T-cell (primary cell): Measurements from ENCODE around the gene FIBCD1. TPM values are rescaled to one million over a fixed set of nuclear protein-coding genes. Genes with fewer than 3 reads are reported as not detected.

ENCODE experiments used
- ATAC-seq, 4 experiments: fragments of 200-7000 bp in 3 of 4; fragments of 150-1000 bp in 1 of 4; cut with Tn5 transposase; replicated peaks in 1 of 4; 1 replicate in 3 of 4; 2 replicates in 1 of 4; pipeline ENCODE4 v1.10.0; 2021; ENCODE audit warnings: moderate library complexity in 3 of 4, mild to moderate bottlenecking in 2 of 4, moderate number of reproducible peaks in 1 of 4
- CTCF ChIA-PET, 2 donors: fragments of 300-600 bp; sonication (Branson Sonifier 250); formaldehyde crosslinking; loops; one replicate each; lab custom pipeline; 2022; ENCODE audit warnings: antibody characterized with exemption in 2 of 2; lab: Charles Lee
- POLR2A ChIA-PET, 2 donors: fragments of 300-600 bp; sonication (Branson Sonifier 250); formaldehyde crosslinking; loops; one replicate each; lab custom pipeline; 2022; ENCODE audit warnings: antibody characterized with exemption in 2 of 2; lab: Charles Lee
- DNase-seq, 35 experiments: peaks; one replicate each; pipeline versions ENCODE4 v3.0.0 to v3.0.0-alpha.2; 2013 to 2023
- H3K27ac ChIP-seq: one replicate; pipeline ENCODE4 v1.5.1; 2013; ENCODE audit warnings: low read length
- H3K27me3 ChIP-seq, 2 experiments: replicated peaks in 1 of 2; 1 replicate in 1 of 2; 2 replicates in 1 of 2; pipeline versions ENCODE4 v1.6.1 to v1.7.0; 2013; ENCODE audit warnings: low read length in 1 of 2, mixed read lengths in 1 of 2; ENCODE audit not compliant: control insufficient read depth in 2 of 2, insufficient read depth in 2 of 2; ENCODE audit errors: extremely low read depth in 1 of 2
- H3K36me3 ChIP-seq, 2 donors: 1 replicate in 1 of 2; 2 replicates in 1 of 2; pipeline versions ENCODE4 v1.6.1 to v1.7.0; 2013; ENCODE audit warnings: low read length in 1 of 2; ENCODE audit not compliant: control insufficient read depth in 2 of 2, insufficient read depth in 1 of 2; ENCODE audit errors: extremely low read depth in 1 of 2
- H3K4me1 ChIP-seq, 2 experiments: 1 replicate in 1 of 2; 2 replicates in 1 of 2; pipeline versions ENCODE4 v1.6.1 to v1.7.0; 2013; ENCODE audit warnings: low read length in 2 of 2, mixed read lengths in 1 of 2; ENCODE audit not compliant: insufficient read depth in 2 of 2, control insufficient read depth in 1 of 2; ENCODE audit errors: extremely low read depth in 1 of 2
- H3K4me3 ChIP-seq, 2 donors: 1 replicate in 1 of 2; 2 replicates in 1 of 2; pipeline versions ENCODE4 v1.5.1 to v1.7.0; 2013; ENCODE audit warnings: mild to moderate bottlenecking in 2 of 2, low read length in 1 of 2, moderate library complexity in 1 of 2; ENCODE audit not compliant: control insufficient read depth in 1 of 2; ENCODE audit errors: extremely low read depth in 1 of 2
- H3K9me3 ChIP-seq: 2 replicates; pipeline ENCODE4 v1.7.0; 2013
- H3K27ac Mint-ChIP-seq, 2 donors: one replicate each; pipeline ENCODE4 v1.8.0; 2020 to 2021; ENCODE audit warnings: mild to moderate bottlenecking in 2 of 2, mixed read lengths in 2 of 2
- H3K27me3 Mint-ChIP-seq, 2 donors: one replicate each; pipeline ENCODE4 v1.8.0; 2021 to 2022; ENCODE audit warnings: mixed read lengths in 2 of 2
- H3K36me3 Mint-ChIP-seq: one replicate; pipeline ENCODE4 v1.8.0; 2021; ENCODE audit warnings: mixed read lengths
- H3K4me1 Mint-ChIP-seq, 3 donors: one replicate each; pipeline ENCODE4 v1.8.0; 2020 to 2022; ENCODE audit warnings: mixed read lengths in 3 of 3, mild to moderate bottlenecking in 1 of 3
- H3K4me3 Mint-ChIP-seq, 3 donors: one replicate each; pipeline ENCODE4 v1.8.0; 2020 to 2022; ENCODE audit warnings: mild to moderate bottlenecking in 3 of 3, mixed read lengths in 3 of 3, moderate library complexity in 3 of 3
- H3K9me3 Mint-ChIP-seq, 3 donors: one replicate each; pipeline ENCODE4 v1.8.0; 2020 to 2022; ENCODE audit warnings: mixed read lengths in 3 of 3
- WGBS: methylation state at CpG from one replicate; pipeline ENCODE4 v1.1.5; 2013; ENCODE audit warnings: missing lambda C conversion rate; ENCODE audit not compliant: insufficient coverage; 5-methylcytosine and 5-hydroxymethylcytosine counted together
- total RNA-seq, 35 experiments: library from RNA in 6 of 35; stranded (reverse) in 6 of 35; fragments of 120-200 nt in 1 of 35; gene quantifications; one replicate each; pipeline versions ENCODE4 v1.2.1 to v1.2.4 and lab custom pipeline; 2013 to 2026

The FIBCD1 gene
- total RNA-seq, 5 donors from 2014 or later (not counting 1 experiment from before 2014, with no cell fraction given) = not detected

GRCh38 chr9:130872508-130872907, 66.5 kb downstream of the FIBCD1 start:
- peaks cover 50% of the 10 kb centered on the region for H3K36me3 Mint-ChIP-seq
- Histone ChIP-seq H3K9me3 (no peaks in the 10 kb centered on the region), H3K4me3 (no peak overlapping the region), H3K27me3 (no peaks in the 10 kb centered on the region), H3K27ac (no peak overlapping the region), H3K4me1 (no peaks in the 10 kb centered on the region), H3K36me3 (peaks cover 0 to 41% of the 10 kb centered on the region in 2 donors)
- H3K9me3 Mint-ChIP-seq = no peaks in the 10 kb centered on the region
- ATAC-seq (no peak), DNase-seq (no peak)
- no peak overlapping the region for H3K27ac Mint-ChIP-seq
- H3K4me3 Mint-ChIP-seq = no peak overlapping the region
- ChIA-PET CTCF (no interaction called here), POLR2A (no interaction called here)
- H3K27me3 Mint-ChIP-seq = no peaks in the 10 kb centered on the region
- H3K4me1 Mint-ChIP-seq = no peaks in the 10 kb centered on the region
- 97% methylated on average over 8 of the region's 9 CpGs for WGBS

GRCh38 chr9:130872093-130872492, 67.0 kb downstream of the FIBCD1 start:
- Mint-ChIP-seq H3K27ac (no peak overlapping the region), H3K4me3 (no peak overlapping the region), H3K27me3 (no peaks in the 10 kb centered on the region), H3K9me3 (no peaks in the 10 kb centered on the region), H3K36me3 (peaks cover 47% of the 10 kb centered on the region), H3K4me1 (no peaks in the 10 kb centered on the region)
- Histone ChIP-seq H3K27me3 (no peaks in the 10 kb centered on the region), H3K4me3 (no peak overlapping the region), H3K9me3 (no peaks in the 10 kb centered on the region), H3K36me3 (peaks cover 0 to 41% of the 10 kb centered on the region in 2 donors), H3K27ac (no peak overlapping the region), H3K4me1 (no peaks in the 10 kb centered on the region)
- CTCF ChIA-PET = no interaction called here
- POLR2A ChIA-PET = no interaction called here
- no peak for ATAC-seq
- 90% methylated on average over 13 of the region's 15 CpGs for WGBS
- DNase-seq = no peak

- Histone ChIP-seq H3K4me1 (no peaks in the 10 kb centered on the region), H3K4me3 (no peak overlapping the region), H3K27ac (no peak overlapping the region), H3K36me3 (peaks cover 0 to 41% of the 10 kb centered on the region in 2 donors), H3K9me3 (no peaks in the 10 kb centered on the region), H3K27me3 (no peaks in the 10 kb centered on the region)
- CTCF ChIA-PET = interaction anchor here in 1 of 2 donors (0.5 kb wide), 1 partner anchor 145 kb away, joined by 3 read pairs; no protein-coding TSS in a partner anchor
- DNase-seq = no peak
- WGBS = 89% methylated on average over 8 of the region's 10 CpGs
- Mint-ChIP-seq H3K36me3 (peaks cover 45% of the 10 kb centered on the region), H3K27ac (no peak overlapping the region), H3K27me3 (no peaks in the 10 kb centered on the region), H3K4me3 (no peak overlapping the region), H3K9me3 (no peaks in the 10 kb centered on the region), H3K4me1 (no peaks in the 10 kb centered on the region)
- ATAC-seq = no peak
- POLR2A ChIA-PET = no interaction called here
Observed at GRCh38 chr9:130871395-130872062, 67.5 kb downstream of the FIBCD1 start.

GRCh38 chr9:130870491-130871381, 68.3 kb downstream of the FIBCD1 start:
- Mint-ChIP-seq H3K36me3 (peaks cover 41% of the 10 kb centered on the region), H3K27me3 (no peaks in the 10 kb centered on the region), H3K4me1 (peaks cover 0 to 2% (median 0%) of the 10 kb centered on the region in 3 donors), H3K9me3 (no peaks in the 10 kb centered on the region), H3K27ac (no peak overlapping the region), H3K4me3 (no peak overlapping the region)
- H3K27ac ChIP-seq = no peak overlapping the region
- no peak for DNase-seq
- POLR2A ChIA-PET = no interaction called here
- no peaks in the 10 kb centered on the region for H3K27me3 ChIP-seq
- no peak for ATAC-seq
- CTCF ChIA-PET = interaction anchor here in 1 of 2 donors (0.5 to 1.1 kb wide), 2 partner anchors 141 to 144 kb away, joined by 3 read pairs; no protein-coding TSS in a partner anchor
- H3K4me3 ChIP-seq = no peak overlapping the region
- no peaks in the 10 kb centered on the region for H3K9me3 ChIP-seq
- no peaks in the 10 kb centered on the region for H3K4me1 ChIP-seq
- peaks cover 0 to 41% of the 10 kb centered on the region in 2 donors for H3K36me3 ChIP-seq
- WGBS = 96% methylated on average over 13 of the region's 17 CpGs

DNA sequence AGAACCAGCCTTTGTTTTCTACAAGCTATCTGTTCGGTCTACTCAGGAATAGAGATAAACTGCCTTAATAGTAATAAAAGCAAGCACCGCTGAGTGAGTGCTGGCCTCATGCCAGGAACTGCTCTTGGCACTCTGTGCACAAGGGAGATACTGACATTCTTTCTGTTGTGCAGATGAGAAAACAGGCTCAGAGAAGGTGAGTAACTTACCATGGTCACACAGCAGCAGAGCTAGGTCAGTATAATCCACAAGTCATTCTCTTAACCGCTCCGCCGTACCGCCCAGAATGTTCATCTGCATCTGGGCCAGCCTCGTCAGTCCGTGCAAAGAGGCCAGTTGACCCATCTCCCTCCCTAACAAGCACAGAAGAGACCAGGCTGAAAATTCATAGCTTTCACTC, 69.8 kb downstream of the FIBCD1 start:
- ATAC-seq (no peak), DNase-seq (no peak)
- no peaks in the 10 kb centered on the region for H3K9me3 Mint-ChIP-seq
- H3K4me1 Mint-ChIP-seq = peaks cover 0 to 2% (median 0%) of the 10 kb centered on the region in 3 donors
- H3K4me1 ChIP-seq = no peaks in the 10 kb centered on the region
- H3K4me3 ChIP-seq = no peak overlapping the region
- CTCF ChIA-PET = interaction anchor here in 1 of 2 donors (0.6 to 0.7 kb wide), 2 partner anchors 409 to 420 kb away, joined by 3 to 5 read pairs; no protein-coding TSS in a partner anchor
- peaks cover 29% of the 10 kb centered on the region for H3K36me3 Mint-ChIP-seq
- H3K9me3 ChIP-seq = no peaks in the 10 kb centered on the region
- POLR2A ChIA-PET = no interaction called here
- no peak overlapping the region for H3K4me3 Mint-ChIP-seq
- H3K27ac Mint-ChIP-seq = no peak overlapping the region
- H3K36me3 ChIP-seq = peaks cover 0 to 32% of the 10 kb centered on the region in 2 donors
- WGBS = 93% methylated on average over 7 of the region's 8 CpGs
- no peak overlapping the region for H3K27ac ChIP-seq
- no peaks in the 10 kb centered on the region for H3K27me3 ChIP-seq
- H3K27me3 Mint-ChIP-seq = no peaks in the 10 kb centered on the region

DNA sequence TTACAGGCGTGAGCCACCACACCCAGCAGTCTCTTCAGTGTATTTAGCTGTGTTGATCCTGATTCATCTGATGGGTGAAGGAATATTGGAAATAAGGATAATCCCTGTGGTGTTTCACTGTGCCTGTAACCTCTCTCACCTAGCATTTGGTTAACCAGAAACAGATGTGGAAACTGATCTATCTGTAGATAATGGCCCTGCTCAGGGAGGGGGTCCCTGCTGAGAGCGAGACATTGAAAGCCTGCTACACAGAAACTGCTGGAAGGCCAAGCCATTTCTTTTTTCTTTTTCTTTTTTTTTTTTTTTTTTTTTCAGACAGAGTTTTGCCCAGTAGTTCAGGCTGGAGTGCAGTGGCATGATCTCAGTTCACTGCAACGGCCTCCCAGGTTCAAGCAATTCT, 70.8 kb downstream of the FIBCD1 start:
- no peaks in the 10 kb centered on the region for H3K27me3 Mint-ChIP-seq
- ATAC-seq (no peak), DNase-seq (no peak)
- peaks cover 22% of the 10 kb centered on the region for H3K36me3 Mint-ChIP-seq
- no peak overlapping the region for H3K4me3 Mint-ChIP-seq
- H3K4me1 ChIP-seq = no peaks in the 10 kb centered on the region
- CTCF ChIA-PET = no interaction called here
- no peak overlapping the region for H3K27ac Mint-ChIP-seq
- H3K9me3 ChIP-seq = no peaks in the 10 kb centered on the region
- H3K4me1 Mint-ChIP-seq = peaks cover 0 to 2% (median 0%) of the 10 kb centered on the region in 3 donors
- H3K27me3 ChIP-seq = no peaks in the 10 kb centered on the region
- no peaks in the 10 kb centered on the region for H3K9me3 Mint-ChIP-seq
- H3K36me3 ChIP-seq = peaks cover 0 to 27% of the 10 kb centered on the region in 2 donors
- H3K4me3 ChIP-seq = no peak overlapping the region
- 80% methylated on average over 2 of the region's 3 CpGs for WGBS
- H3K27ac ChIP-seq = no peak overlapping the region
- POLR2A ChIA-PET = interaction anchor here in 1 of 2 donors (0.7 kb wide), 1 partner anchor 59 kb away, joined by 7 read pairs; no protein-coding TSS in a partner anchor
